SK-N-SH (cell line): ENCODE data around the gene CASK. TPM values are rescaled to one million over a fixed set of nuclear protein-coding genes. Genes with fewer than 3 reads are reported as not detected.
"Not testable (repeated sequence)": the region's sequence is repeated elsewhere in the genome, so short reads cannot be mapped to it uniquely, and the experiment has no call there.

Source experiments
- CTCF ChIA-PET: fragments of 300-600, 350-600 bp; formaldehyde crosslinking; extraction: SDS; loops from one replicate; lab custom pipeline; 2021; lab: Yijun Ruan, JAX
- POLR2A ChIA-PET: fragments of 350-600 bp; sonication (Branson Sonifier 250); formaldehyde crosslinking; extraction: SDS; loops from one replicate; lab custom pipeline; 2020; ENCODE audit warnings: antibody characterized with exemption, inconsistent platforms; lab: Yijun Ruan, JAX
- DNase-seq: peaks from one replicate; pipeline ENCODE4 v3.0.0; 2012
- H2AFZ ChIP-seq: fragments of 200-600 bp; sonication (generic); 2 replicates; pipeline ENCODE4 v1.8.1; 2016; ENCODE audit warnings: antibody characterized with exemption, mild to moderate bottlenecking, low read depth
- H3F3A ChIP-seq: fragments of 200-600 bp; sonication (generic); replicated peaks from 2 replicates; pipeline ENCODE3; 2016; ENCODE audit warnings: antibody characterized with exemption, mild to moderate bottlenecking; ENCODE audit not compliant: insufficient read depth
- H3K27ac ChIP-seq, 2 experiments: fragments of 200-500 bp in 1 of 2; fragments of 200-600 bp in 1 of 2; sonication (Bioruptor generic) in 1 of 2; sonication (generic), shearing (Covaris generic) in 1 of 2; 2 replicates each; pipeline versions ENCODE4 v1.5.1 to v1.6.1; 2014 to 2016; ENCODE audit warnings: low read depth in 2 of 2, inconsistent platforms in 1 of 2, low read length in 1 of 2, mild to moderate bottlenecking in 1 of 2, mixed read lengths in 1 of 2
- H3K27me3 ChIP-seq: fragments of 200-600 bp; sonication (generic), shearing (Covaris generic); 2 replicates; pipeline ENCODE4 v1.6.1; 2016; ENCODE audit warnings: mixed run types; ENCODE audit not compliant: insufficient read depth
- H3K36me3 ChIP-seq, 2 experiments: fragments of 200-500 bp in 1 of 2; fragments of 200-600 bp in 1 of 2; sonication (Bioruptor generic) in 1 of 2; sonication (generic) in 1 of 2; replicated peaks in 1 of 2; 2 replicates each; pipeline versions ENCODE3 to v1.5.1; 2014 to 2016; ENCODE audit warnings: low read length in 1 of 2, mild to moderate bottlenecking in 1 of 2; ENCODE audit not compliant: insufficient read depth in 2 of 2, control insufficient read depth in 1 of 2
- H3K4me1 ChIP-seq, 2 experiments: fragments of 200-500 bp in 1 of 2; fragments of 200-600 bp in 1 of 2; sonication (Bioruptor generic) in 1 of 2; sonication (generic), shearing (Covaris generic) in 1 of 2; 2 replicates each; pipeline versions ENCODE4 v1.5.1 to v1.6.1; 2014 to 2016; ENCODE audit warnings: low read depth in 1 of 2, low read length in 1 of 2, mixed run types in 1 of 2; ENCODE audit not compliant: insufficient read depth in 2 of 2, control insufficient read depth in 1 of 2
- H3K4me2 ChIP-seq: fragments of 200-600 bp; sonication (generic), shearing (Covaris generic); 2 replicates; pipeline ENCODE4 v1.6.1; 2017; ENCODE audit warnings: mixed run types
- H3K4me3 ChIP-seq, 2 experiments: fragments of 200-500 bp in 1 of 2; fragments of 200-600 bp in 1 of 2; sonication (Bioruptor generic) in 1 of 2; sonication (generic), shearing (Covaris generic) in 1 of 2; 2 replicates each; pipeline versions ENCODE4 v1.5.1 to v1.8.1; 2014 to 2016; ENCODE audit warnings: low read depth in 2 of 2, inconsistent platforms in 1 of 2, low read length in 1 of 2, mild to moderate bottlenecking in 1 of 2, mixed read lengths in 1 of 2, moderate library complexity in 1 of 2
- H3K79me2 ChIP-seq: fragments of 200-600 bp; sonication (generic); 2 replicates; pipeline ENCODE4 v1.8.1; 2017; ENCODE audit warnings: mild to moderate bottlenecking; ENCODE audit not compliant: insufficient read depth
- H3K9ac ChIP-seq: fragments of 200-600 bp; sonication (generic); 2 replicates; pipeline ENCODE4 v1.6.1; 2017; ENCODE audit warnings: mixed run types
- H3K9me2 ChIP-seq: fragments of 200-600 bp; sonication (generic); 2 replicates; pipeline ENCODE4 v1.6.1; 2017; ENCODE audit warnings: mixed run types
- H3K9me3 ChIP-seq: fragments of 200-600 bp; sonication (generic); 2 replicates; pipeline ENCODE4 v1.6.1; 2017; ENCODE audit warnings: mixed run types, mild to moderate bottlenecking, moderate library complexity
- H4K20me1 ChIP-seq: fragments of 200-600 bp; sonication (generic); 2 replicates; pipeline ENCODE4 v1.6.1; 2017; ENCODE audit warnings: mild to moderate bottlenecking, mixed run types; ENCODE audit not compliant: insufficient read depth
- EP300 ChIP-seq, 2 experiments: IDR thresholded peaks; 2 replicates each; pipeline versions ENCODE4 v1.4.0 to v1.6.1; 2012; ENCODE audit warnings: borderline replicate concordance in 1 of 2, low read depth in 1 of 2, low read length in 1 of 2
- FOSL2 ChIP-seq: IDR thresholded peaks from 2 replicates; pipeline ENCODE4 v1.4.0; 2012; ENCODE audit warnings: low read depth, mild to moderate bottlenecking, moderate library complexity, borderline replicate concordance
- FOXJ3 ChIP-seq: sonication (generic); formaldehyde crosslinking; IDR thresholded peaks from 2 replicates; pipeline ENCODE4 v1.5.1; 2020; ENCODE audit warnings: mild to moderate bottlenecking, missing genetic modification reagents
- GABPA ChIP-seq: IDR thresholded peaks from 2 replicates; pipeline ENCODE4 v1.4.0; 2012; ENCODE audit warnings: low read depth, mild to moderate bottlenecking
- GATA2 ChIP-seq: sonication (generic); formaldehyde crosslinking; IDR thresholded peaks from 2 replicates; pipeline ENCODE4 v1.5.0; 2020; ENCODE audit warnings: mild to moderate bottlenecking, missing genetic modification reagents
- JUND ChIP-seq: IDR thresholded peaks from 2 replicates; pipeline ENCODE4 v1.4.0; 2012
- MEF2A ChIP-seq: IDR thresholded peaks from 2 replicates; pipeline ENCODE4 v1.4.0; 2012; ENCODE audit warnings: low read depth, borderline replicate concordance
- NFIC ChIP-seq: IDR thresholded peaks from 2 replicates; pipeline ENCODE4 v1.4.0; 2012; ENCODE audit warnings: borderline replicate concordance
- NRF1 ChIP-seq: IDR thresholded peaks from 2 replicates; pipeline ENCODE4 v1.6.1; 2012; ENCODE audit warnings: low read depth, mild to moderate bottlenecking, low read length
- POLR2AphosphoS5 ChIP-seq: IDR thresholded peaks from 2 replicates; pipeline ENCODE4 v1.6.1; 2012; ENCODE audit warnings: low read depth, low read length
- RAD21 ChIP-seq: IDR thresholded peaks from 2 replicates; pipeline ENCODE4 v1.6.1; 2012; ENCODE audit warnings: mild to moderate bottlenecking, low read length
- RCOR1 ChIP-seq: fragments of 150-350 bp; IDR thresholded peaks from 2 replicates; pipeline ENCODE4 v1.6.1; 2017; ENCODE audit warnings: antibody characterized with exemption, low read length
- RFX5 ChIP-seq: IDR thresholded peaks from 2 replicates; pipeline ENCODE4 v1.6.1; 2012; ENCODE audit warnings: mild to moderate bottlenecking, improper control_type of control experiment, low read length
- RXRA ChIP-seq: IDR thresholded peaks from 2 replicates; pipeline ENCODE4 v1.4.0; 2012; ENCODE audit warnings: low read depth, mild to moderate bottlenecking, borderline replicate concordance
- TEAD4 ChIP-seq: IDR thresholded peaks from 2 replicates; pipeline ENCODE4 v1.4.0; 2012; ENCODE audit warnings: mild to moderate bottlenecking, borderline replicate concordance; ENCODE audit not compliant: insufficient read depth
- YY1 ChIP-seq: IDR thresholded peaks from 2 replicates; pipeline ENCODE4 v1.4.0; 2012; ENCODE audit warnings: low read depth, mild to moderate bottlenecking
- WGBS: methylation state at CpG from one replicate; pipeline ENCODE4 v1.1.6; 2017; ENCODE audit warnings: low lambda C conversion rate; 5-methylcytosine and 5-hydroxymethylcytosine counted together
- polyA plus RNA-seq, 3 experiments: library from polyadenylated mRNA; depleted of rRNA; stranded (reverse); fragments of >200 nt; gene quantifications; 2 replicates each; pipeline ENCODE4 v1.2.3, GENCODE V29; 2012
- TF ChIP-seq, protein P1 (sequence below): fragments of 200-600 bp; sonication (generic); IDR thresholded peaks from 2 replicates; pipeline ENCODE4 v1.6.1; 2017; ENCODE audit warnings: antibody characterized with exemption, mild to moderate bottlenecking, moderate library complexity
- TF ChIP-seq, protein P2 (sequence below): IDR thresholded peaks from 2 replicates; pipeline ENCODE4 v1.6.1; 2012; ENCODE audit warnings: mild to moderate bottlenecking, low read depth, low read length, moderate library complexity
- TF ChIP-seq, protein P3 (sequence below): IDR thresholded peaks from 2 replicates; pipeline ENCODE4 v1.4.0; 2012; ENCODE audit warnings: low read depth, borderline replicate concordance
- TF ChIP-seq, protein P4 (sequence below): IDR thresholded peaks from 2 replicates; pipeline ENCODE4; 2012

The CASK gene
- polyA plus RNA-seq, 1 of the 3 experiments (the other 2 are of a cell fraction), result 7.0 TPM

DNA sequence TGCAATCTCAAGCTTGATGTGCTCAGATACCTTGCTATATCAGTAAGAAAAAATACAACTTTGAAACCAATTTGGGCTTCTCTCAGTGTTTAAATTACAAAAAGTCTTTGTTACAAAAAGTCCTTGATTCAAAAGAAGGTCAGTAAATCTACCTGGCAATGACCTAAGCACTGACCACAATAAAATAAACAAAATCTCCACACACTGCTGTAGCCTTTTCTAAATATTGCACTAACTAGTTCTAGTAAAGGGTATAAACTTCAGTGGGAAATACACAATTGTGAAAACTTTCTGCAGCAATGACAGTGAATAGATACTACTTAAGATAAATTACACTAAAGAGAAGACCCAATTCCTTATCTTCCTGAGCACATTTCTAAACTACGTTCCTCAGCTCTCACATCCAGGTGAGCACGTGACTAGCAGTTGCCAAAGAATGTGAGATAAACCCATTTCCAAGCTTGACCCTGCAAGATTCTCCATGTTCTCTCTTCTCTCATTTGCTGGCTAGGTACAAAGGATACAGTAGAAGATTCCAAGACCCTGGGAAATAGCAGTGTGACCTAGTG, 316.0 kb downstream of the CASK start:
- no peak overlapping the region for H3K4me2 ChIP-seq
- no peak for DNase-seq
- ChIA-PET POLR2A (no interaction called here), CTCF (interaction anchor here (1.6 kb wide), 1 partner anchor 13 kb away, joined by 3 read pairs; no protein-coding TSS in a partner anchor)
- no peak overlapping the region for H3K27ac ChIP-seq
- H3K9me2 ChIP-seq, result no peaks in the 10 kb centered on the region
- H3F3A ChIP-seq, result no peaks in the 10 kb centered on the region
- no peak overlapping the region for H3K4me3 ChIP-seq
- no peaks in the 10 kb centered on the region for H3K36me3 ChIP-seq
- H3K9ac ChIP-seq, result no peak overlapping the region
- H4K20me1 ChIP-seq, result no peaks in the 10 kb centered on the region
- no peaks in the 10 kb centered on the region for H3K9me3 ChIP-seq
- no peaks in the 10 kb centered on the region for H3K27me3 ChIP-seq
- 19% methylated on average over 2 of the region's 2 CpGs for WGBS
- TF ChIP-seq, protein P1, sequence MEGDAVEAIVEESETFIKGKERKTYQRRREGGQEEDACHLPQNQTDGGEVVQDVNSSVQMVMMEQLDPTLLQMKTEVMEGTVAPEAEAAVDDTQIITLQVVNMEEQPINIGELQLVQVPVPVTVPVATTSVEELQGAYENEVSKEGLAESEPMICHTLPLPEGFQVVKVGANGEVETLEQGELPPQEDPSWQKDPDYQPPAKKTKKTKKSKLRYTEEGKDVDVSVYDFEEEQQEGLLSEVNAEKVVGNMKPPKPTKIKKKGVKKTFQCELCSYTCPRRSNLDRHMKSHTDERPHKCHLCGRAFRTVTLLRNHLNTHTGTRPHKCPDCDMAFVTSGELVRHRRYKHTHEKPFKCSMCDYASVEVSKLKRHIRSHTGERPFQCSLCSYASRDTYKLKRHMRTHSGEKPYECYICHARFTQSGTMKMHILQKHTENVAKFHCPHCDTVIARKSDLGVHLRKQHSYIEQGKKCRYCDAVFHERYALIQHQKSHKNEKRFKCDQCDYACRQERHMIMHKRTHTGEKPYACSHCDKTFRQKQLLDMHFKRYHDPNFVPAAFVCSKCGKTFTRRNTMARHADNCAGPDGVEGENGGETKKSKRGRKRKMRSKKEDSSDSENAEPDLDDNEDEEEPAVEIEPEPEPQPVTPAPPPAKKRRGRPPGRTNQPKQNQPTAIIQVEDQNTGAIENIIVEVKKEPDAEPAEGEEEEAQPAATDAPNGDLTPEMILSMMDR, result no peak
- TF ChIP-seq RCOR1, result no peak
- no peak for TF ChIP-seq RFX5
- no peak for TF ChIP-seq JUND
- TF ChIP-seq, protein P2, sequence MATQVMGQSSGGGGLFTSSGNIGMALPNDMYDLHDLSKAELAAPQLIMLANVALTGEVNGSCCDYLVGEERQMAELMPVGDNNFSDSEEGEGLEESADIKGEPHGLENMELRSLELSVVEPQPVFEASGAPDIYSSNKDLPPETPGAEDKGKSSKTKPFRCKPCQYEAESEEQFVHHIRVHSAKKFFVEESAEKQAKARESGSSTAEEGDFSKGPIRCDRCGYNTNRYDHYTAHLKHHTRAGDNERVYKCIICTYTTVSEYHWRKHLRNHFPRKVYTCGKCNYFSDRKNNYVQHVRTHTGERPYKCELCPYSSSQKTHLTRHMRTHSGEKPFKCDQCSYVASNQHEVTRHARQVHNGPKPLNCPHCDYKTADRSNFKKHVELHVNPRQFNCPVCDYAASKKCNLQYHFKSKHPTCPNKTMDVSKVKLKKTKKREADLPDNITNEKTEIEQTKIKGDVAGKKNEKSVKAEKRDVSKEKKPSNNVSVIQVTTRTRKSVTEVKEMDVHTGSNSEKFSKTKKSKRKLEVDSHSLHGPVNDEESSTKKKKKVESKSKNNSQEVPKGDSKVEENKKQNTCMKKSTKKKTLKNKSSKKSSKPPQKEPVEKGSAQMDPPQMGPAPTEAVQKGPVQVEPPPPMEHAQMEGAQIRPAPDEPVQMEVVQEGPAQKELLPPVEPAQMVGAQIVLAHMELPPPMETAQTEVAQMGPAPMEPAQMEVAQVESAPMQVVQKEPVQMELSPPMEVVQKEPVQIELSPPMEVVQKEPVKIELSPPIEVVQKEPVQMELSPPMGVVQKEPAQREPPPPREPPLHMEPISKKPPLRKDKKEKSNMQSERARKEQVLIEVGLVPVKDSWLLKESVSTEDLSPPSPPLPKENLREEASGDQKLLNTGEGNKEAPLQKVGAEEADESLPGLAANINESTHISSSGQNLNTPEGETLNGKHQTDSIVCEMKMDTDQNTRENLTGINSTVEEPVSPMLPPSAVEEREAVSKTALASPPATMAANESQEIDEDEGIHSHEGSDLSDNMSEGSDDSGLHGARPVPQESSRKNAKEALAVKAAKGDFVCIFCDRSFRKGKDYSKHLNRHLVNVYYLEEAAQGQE, result no peak
- no peak for TF ChIP-seq TEAD4
- no peak for TF ChIP-seq POLR2AphosphoS5
- no peak for TF ChIP-seq GABPA
- no peak for TF ChIP-seq RAD21
- TF ChIP-seq, protein P3, sequence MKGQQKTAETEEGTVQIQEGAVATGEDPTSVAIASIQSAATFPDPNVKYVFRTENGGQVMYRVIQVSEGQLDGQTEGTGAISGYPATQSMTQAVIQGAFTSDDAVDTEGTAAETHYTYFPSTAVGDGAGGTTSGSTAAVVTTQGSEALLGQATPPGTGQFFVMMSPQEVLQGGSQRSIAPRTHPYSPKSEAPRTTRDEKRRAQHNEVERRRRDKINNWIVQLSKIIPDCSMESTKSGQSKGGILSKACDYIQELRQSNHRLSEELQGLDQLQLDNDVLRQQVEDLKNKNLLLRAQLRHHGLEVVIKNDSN, result no peak
- no peak for TF ChIP-seq YY1
- TF ChIP-seq, protein P4, sequence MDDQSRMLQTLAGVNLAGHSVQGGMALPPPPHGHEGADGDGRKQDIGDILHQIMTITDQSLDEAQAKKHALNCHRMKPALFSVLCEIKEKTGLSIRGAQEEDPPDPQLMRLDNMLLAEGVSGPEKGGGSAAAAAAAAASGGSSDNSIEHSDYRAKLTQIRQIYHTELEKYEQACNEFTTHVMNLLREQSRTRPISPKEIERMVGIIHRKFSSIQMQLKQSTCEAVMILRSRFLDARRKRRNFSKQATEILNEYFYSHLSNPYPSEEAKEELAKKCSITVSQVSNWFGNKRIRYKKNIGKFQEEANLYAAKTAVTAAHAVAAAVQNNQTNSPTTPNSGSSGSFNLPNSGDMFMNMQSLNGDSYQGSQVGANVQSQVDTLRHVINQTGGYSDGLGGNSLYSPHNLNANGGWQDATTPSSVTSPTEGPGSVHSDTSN, result no peak
- no peak for TF ChIP-seq EP300 (IDR thresholded peaks at IDR 0.05; ENCODE audit: borderline replicate concordance in 1 of 2, low read depth in 1 of 2, low read length in 1 of 2)
- TF ChIP-seq GATA2, result no peak
- TF ChIP-seq NFIC, result no peak
- no peak for TF ChIP-seq FOXJ3
- no peak for TF ChIP-seq RXRA
- TF ChIP-seq MEF2A, result no peak
- no peak for TF ChIP-seq NRF1
- no peak for TF ChIP-seq FOSL2
- no peak overlapping the region for H2AFZ ChIP-seq
- H3K79me2 ChIP-seq, result no peaks in the 10 kb centered on the region
- no peaks in the 10 kb centered on the region for H3K4me1 ChIP-seq

DNA sequence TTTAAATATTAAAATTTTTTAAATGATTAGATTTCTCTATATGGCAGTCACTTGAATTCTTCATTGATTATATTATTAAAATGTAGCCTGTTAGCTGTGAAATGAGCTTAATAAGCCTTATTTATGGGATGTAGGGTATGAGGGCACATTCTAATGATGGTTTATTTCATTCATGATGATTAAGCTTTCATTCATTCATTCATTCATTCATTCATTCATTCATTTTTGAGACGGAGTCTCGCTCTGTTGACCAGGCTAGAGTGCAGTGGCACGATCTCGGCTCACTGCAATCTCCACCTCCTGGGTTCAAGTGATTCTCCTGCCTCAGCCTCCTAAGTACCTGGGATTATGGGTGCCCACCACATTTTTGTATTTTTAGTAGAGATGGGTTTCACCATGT, 317.3 kb downstream of the CASK start:
- not testable (repeated sequence) for H3K9ac ChIP-seq
- 41% methylated on average over 4 of the region's 4 CpGs for WGBS

More for the DNA sequence above, 317.3 kb downstream of the CASK start:
- H3F3A ChIP-seq, DNase-seq, CTCF ChIA-PET, H3K4me1 ChIP-seq, H2AFZ ChIP-seq, H3K4me2 ChIP-seq, H3K4me3 ChIP-seq, H3K79me2 ChIP-seq, H3K9me3 ChIP-seq, H3K27me3 ChIP-seq, H4K20me1 ChIP-seq, H3K27ac ChIP-seq, H3K36me3 ChIP-seq, H3K9me2 ChIP-seq, POLR2A ChIA-PET: not testable (repeated sequence)
